ENCODE results near the gene MYO16.

DNA sequence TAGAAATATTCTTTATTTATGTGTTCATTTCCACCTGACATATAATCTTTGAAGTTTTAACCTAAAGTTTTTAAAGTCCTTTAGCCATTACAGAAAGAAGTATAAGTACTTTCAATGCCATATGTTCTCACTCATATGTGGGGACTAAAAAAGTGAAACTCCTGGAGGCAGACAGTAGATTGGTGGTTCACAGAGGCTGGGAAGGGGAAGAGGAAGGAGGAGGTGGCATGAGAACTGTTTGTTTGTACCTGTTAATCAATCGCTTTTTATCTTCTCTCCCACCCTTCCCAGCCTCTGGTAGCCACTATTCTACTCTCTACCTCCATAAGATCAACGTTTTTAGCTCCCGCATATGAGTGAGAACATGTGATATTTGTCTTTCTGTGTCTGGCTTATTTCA is 131.1 kb downstream of the MYO16 start:
- TF ChIP-seq CTCF (IDR thresholded peaks at IDR 0.05; ENCODE audit: poor library complexity) (no peak), EZH2 (IDR thresholded peaks at IDR 0.05; ENCODE audit: borderline replicate concordance) (no peak), EZH2phosphoT487 (IDR thresholded peaks at IDR 0.05; ENCODE audit: low read depth, severe bottlenecking, unreplicated experiment) (no peak)

Data from hepatocyte (in vitro differentiated cells).